ENCODE measurements around the gene GPC1.

- TF ChIP-seq CTCF (IDR thresholded peaks at IDR 0.05) (no peak), EZH2 (IDR thresholded peaks at IDR 0.05; ENCODE audit: borderline replicate concordance, insufficient read depth, low read depth, low read length, poor library complexity, severe bottlenecking) (no peak)
Observed at GRCh38 chr2:240506406-240507059, 71.1 kb downstream of the GPC1 start.
